A549 treated with AZD9567 at 1 μM for 4 hours (cell line): Measurements from ENCODE around the gene ERFE. TPM values are rescaled to one million over a fixed set of nuclear protein-coding genes. Genes with fewer than 3 reads are reported as not detected.

Experiments used
- total RNA-seq: library from RNA; stranded (reverse); fragments of 200-300 nt; extraction: Qiagen RNA extraction; gene quantifications from 5 replicates; pipeline ENCODE4 v1.2.3, GENCODE V29; 2022; ENCODE audit not compliant: insufficient read depth

The ERFE gene
- 7.5 to 13.6 TPM (median 8.5 TPM) in 5 replicates for total RNA-seq

GRCh38 chr2:238158509-238159070 lies at the start of gene ERFE:
TSS of gene ERFE (plus strand) at chr2:238158970. CDS start at chr2:238159008, 38 bp downstream.

DNA sequence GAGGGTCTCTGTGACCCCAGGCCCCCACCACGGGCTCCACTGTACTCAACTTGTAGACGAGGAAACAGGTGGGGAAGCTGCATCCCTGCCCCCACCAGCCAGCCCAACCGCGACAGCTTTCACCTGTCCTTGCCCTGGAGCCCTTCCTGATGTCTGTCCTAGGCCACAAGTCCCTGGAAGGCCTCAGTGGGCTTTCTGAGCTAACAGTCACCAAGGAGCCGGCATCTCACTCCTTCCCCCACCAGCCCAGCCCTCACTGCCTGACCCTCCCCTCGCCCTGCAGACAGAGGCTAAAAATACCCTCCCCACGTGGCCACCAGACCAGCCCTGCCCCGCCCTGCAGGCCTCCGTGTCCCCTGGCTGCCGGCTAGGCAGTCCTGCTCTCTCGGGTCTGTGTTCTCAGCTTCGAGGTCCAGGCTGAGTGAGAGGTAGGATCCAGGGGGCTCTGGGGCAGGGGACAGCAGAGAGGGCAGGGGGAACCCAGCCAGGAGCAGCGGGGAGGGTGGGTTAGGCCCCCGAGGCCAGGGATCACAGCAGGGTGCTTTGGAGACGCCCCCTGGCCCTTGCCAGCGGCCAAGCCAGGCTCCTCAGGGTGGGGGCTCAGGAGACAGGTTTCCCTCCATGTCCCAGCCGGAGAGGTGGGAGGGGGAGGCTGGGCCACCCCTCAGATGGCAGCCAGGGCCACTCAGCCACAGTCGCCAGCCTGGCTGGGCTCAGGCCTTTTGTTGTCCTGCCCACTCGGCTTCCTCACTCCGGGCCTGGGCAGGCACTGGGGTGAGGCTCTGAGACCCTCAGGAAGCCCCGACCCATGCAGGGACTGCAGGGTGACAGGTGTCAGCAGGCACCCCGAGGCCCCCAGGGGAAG lies 20.2 kb upstream of the ERFE start, which contains the start of gene KLHL30:
Gene KLHL30, plus strand, starts transcription at position 338 of the 865 bp plus-strand sequence. CDS start 2,087 bp downstream, outside the sequence.

GRCh38 chr2:238203094-238203972 lies 44.6 kb downstream of the ERFE start, which contains the start of gene ILKAP:
TSS of gene ILKAP (minus strand) at chr2:238203695. CDS start at chr2:238203553, 142 bp downstream.

Other genes starting within 250 kb of the ERFE start
- gene UBE2F, start 192.0 kb upstream of the ERFE start, total RNA-seq, result 40.4 to 58.2 TPM (median 52.6 TPM) in 5 replicates
- gene SCLY, start 98.0 kb upstream of the ERFE start, total RNA-seq, result 19.5 to 40.0 TPM (median 20.9 TPM) in 5 replicates
- gene ESPNL, start 58.6 kb upstream of the ERFE start, total RNA-seq, result 0.11 to 0.23 TPM (median 0.16 TPM) in 4 of 5 replicates, not detected in the other
- gene KLHL30, start 20.3 kb upstream of the ERFE start, total RNA-seq, result 0.09 to 0.13 TPM (median 0.11 TPM) in 4 of 5 replicates, not detected in the other
- 39.6 to 44.0 TPM (median 43.2 TPM) in 5 replicates for gene ILKAP, start 44.7 kb downstream of the ERFE start, total RNA-seq
- gene HES6, start 81.1 kb downstream of the ERFE start, total RNA-seq, result 14.2 to 17.4 TPM (median 16.4 TPM) in 5 replicates
- 4.5 to 6.0 TPM (median 5.2 TPM) in 5 replicates for gene PER2, start 129.6 kb downstream of the ERFE start, total RNA-seq
- gene TRAF3IP1, start 161.5 kb downstream of the ERFE start, total RNA-seq, result 12.2 to 17.4 TPM (median 14.1 TPM) in 5 replicates